OCI-LY7 (cell line): ENCODE measurements around the gene RNF157. TPM values are rescaled to one million over a fixed set of nuclear protein-coding genes. Genes with fewer than 3 reads are reported as not detected.

Source experiments
- BruUV-seq: library from RNA; stranded (reverse); fragments of 400-500 nt; replicated peaks from 2 replicates; lab custom pipeline; 2021; lab: Mats Ljungman, UMichigan
- CTCF ChIA-PET: fragments of 300-600 bp; sonication (Branson Sonifier 250); formaldehyde crosslinking; loops from one replicate; lab custom pipeline; 2022; ENCODE audit warnings: antibody characterized with exemption; ENCODE audit not compliant: unreplicated experiment; lab: Charles Lee
- POLR2A ChIA-PET: fragments of 300-600 bp; sonication (Branson Sonifier 250); formaldehyde crosslinking; loops from one replicate; lab custom pipeline; 2022; ENCODE audit warnings: antibody characterized with exemption; lab: Charles Lee
- DNase-seq: peaks from one replicate; pipeline ENCODE4 v3.0.0-alpha.2; 2015; ENCODE audit warnings: low spot score
- H2AFZ ChIP-seq: fragments of 200-600 bp; sonication (generic), shearing (Covaris generic); 2 replicates; pipeline ENCODE4 v1.6.1; 2014; ENCODE audit warnings: mild to moderate bottlenecking, antibody characterized with exemption, low read length, moderate library complexity
- H3K27ac ChIP-seq: fragments of 200-600 bp; sonication (generic); 2 replicates; pipeline ENCODE4 v1.5.1; 2014; ENCODE audit warnings: mixed run types, low read depth, mild to moderate bottlenecking, moderate library complexity, low read length, inconsistent platforms; ENCODE audit not compliant: poor library complexity, severe bottlenecking
- H3K36me3 ChIP-seq: fragments of 200-600 bp; sonication (generic); 2 replicates; pipeline ENCODE4 v1.6.1; 2014; ENCODE audit warnings: mild to moderate bottlenecking, antibody characterized with exemption, low read length, moderate library complexity, mixed read lengths; ENCODE audit not compliant: insufficient read depth
- H3K4me1 ChIP-seq: fragments of 200-600 bp; sonication (generic); 2 replicates; pipeline ENCODE4 v1.5.1; 2014; ENCODE audit warnings: mild to moderate bottlenecking, low read length; ENCODE audit not compliant: insufficient read depth, poor library complexity, severe bottlenecking
- H3K4me2 ChIP-seq: fragments of 200-600 bp; sonication (generic); 2 replicates; pipeline ENCODE4 v1.6.1; 2014; ENCODE audit warnings: mild to moderate bottlenecking, low read length
- H3K4me3 ChIP-seq: fragments of 200-600 bp; sonication (generic); 2 replicates; pipeline ENCODE4 v1.5.1; 2014; ENCODE audit warnings: mild to moderate bottlenecking, low read depth, low read length; ENCODE audit not compliant: poor library complexity, severe bottlenecking
- H3K79me2 ChIP-seq: fragments of 200-600 bp; sonication (generic); 2 replicates; pipeline ENCODE4 v1.6.1; 2016; ENCODE audit warnings: low read depth, mild to moderate bottlenecking, low read length, moderate library complexity, mixed read lengths; ENCODE audit not compliant: insufficient read depth
- H3K9me2 ChIP-seq: fragments of 200-600 bp; sonication (generic); 2 replicates; pipeline ENCODE4 v1.6.1; 2016; ENCODE audit warnings: mild to moderate bottlenecking, low read length, mixed read lengths; ENCODE audit not compliant: insufficient read depth
- H3K9me3 ChIP-seq: fragments of 200-600 bp; sonication (generic); 2 replicates; pipeline ENCODE4 v1.6.1; 2014; ENCODE audit warnings: mild to moderate bottlenecking, mixed run types, low read length, mixed read lengths
- H4K20me1 ChIP-seq: fragments of 200-600 bp; sonication (generic); 2 replicates; pipeline ENCODE4 v1.6.1; 2014; ENCODE audit warnings: mild to moderate bottlenecking, antibody characterized with exemption, low read length, moderate library complexity, mixed read lengths; ENCODE audit not compliant: insufficient read depth
- EZH2phosphoT487 ChIP-seq: fragments of 200-600 bp; sonication (generic); IDR thresholded peaks from 2 replicates; pipeline ENCODE4 v1.6.1; 2018; ENCODE audit warnings: low read depth, borderline replicate concordance, mild to moderate bottlenecking, mixed run types, antibody characterized with exemption, low read length, moderate library complexity, mixed read lengths
- intact Hi-C: fragments of 100-400 bp; cut with micrococcal nuclease; formaldehyde crosslinking; loops from one replicate; pipeline ENCODE4 v1.10.0; 2022; ENCODE audit not compliant: unreplicated experiment
- total RNA-seq, 2 experiments: library from RNA; depleted of rRNA in 1 of 2; stranded (reverse); fragments of >200 nt in 1 of 2; shearing (Covaris generic) in 1 of 2; gene quantifications; 2 replicates each; pipeline ENCODE4 v1.2.3, GENCODE V29; 2014 to 2022
- TF ChIP-seq, protein P1 (sequence below): fragments of 200-600 bp; sonication (generic); conservative IDR thresholded peaks from 2 replicates; pipeline ENCODE4 v1.5.1; 2014; ENCODE audit warnings: mild to moderate bottlenecking, antibody characterized with exemption, low read length, moderate library complexity, mixed read lengths

RNF157 gene
- total RNA-seq, 2 experiments from 2014 or later = 0.28 to 1.3 TPM

DNA sequence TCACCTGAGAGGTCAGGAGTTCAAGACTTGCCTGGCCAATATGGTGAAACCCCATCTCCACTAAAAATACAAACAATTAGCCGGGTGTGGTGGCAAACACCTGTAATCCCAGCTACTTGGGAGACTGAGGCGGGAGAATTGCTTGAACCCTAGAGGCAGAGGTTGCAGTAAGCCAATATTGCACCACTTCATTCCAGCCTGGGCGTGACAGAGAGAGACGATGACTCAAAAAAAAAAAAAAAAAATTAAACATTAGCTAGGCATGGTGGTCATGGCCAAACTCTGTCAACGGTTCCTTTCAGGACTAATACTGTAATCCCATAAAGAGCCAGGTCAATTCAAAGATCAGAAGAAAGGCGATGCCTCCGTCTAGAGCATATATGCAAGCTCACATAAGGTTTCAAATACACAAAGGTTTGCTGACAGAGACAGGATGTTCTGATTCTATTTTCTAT is 2.4 kb downstream of the RNF157 start:
- TF ChIP-seq, protein P1, sequence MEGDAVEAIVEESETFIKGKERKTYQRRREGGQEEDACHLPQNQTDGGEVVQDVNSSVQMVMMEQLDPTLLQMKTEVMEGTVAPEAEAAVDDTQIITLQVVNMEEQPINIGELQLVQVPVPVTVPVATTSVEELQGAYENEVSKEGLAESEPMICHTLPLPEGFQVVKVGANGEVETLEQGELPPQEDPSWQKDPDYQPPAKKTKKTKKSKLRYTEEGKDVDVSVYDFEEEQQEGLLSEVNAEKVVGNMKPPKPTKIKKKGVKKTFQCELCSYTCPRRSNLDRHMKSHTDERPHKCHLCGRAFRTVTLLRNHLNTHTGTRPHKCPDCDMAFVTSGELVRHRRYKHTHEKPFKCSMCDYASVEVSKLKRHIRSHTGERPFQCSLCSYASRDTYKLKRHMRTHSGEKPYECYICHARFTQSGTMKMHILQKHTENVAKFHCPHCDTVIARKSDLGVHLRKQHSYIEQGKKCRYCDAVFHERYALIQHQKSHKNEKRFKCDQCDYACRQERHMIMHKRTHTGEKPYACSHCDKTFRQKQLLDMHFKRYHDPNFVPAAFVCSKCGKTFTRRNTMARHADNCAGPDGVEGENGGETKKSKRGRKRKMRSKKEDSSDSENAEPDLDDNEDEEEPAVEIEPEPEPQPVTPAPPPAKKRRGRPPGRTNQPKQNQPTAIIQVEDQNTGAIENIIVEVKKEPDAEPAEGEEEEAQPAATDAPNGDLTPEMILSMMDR = no peak
- no peak for TF ChIP-seq EZH2phosphoT487
- Histone ChIP-seq H3K9me3 (no peaks in the 10 kb centered on the region), H2AFZ (no peak overlapping the region), H3K9me2 (no peaks in the 10 kb centered on the region), H4K20me1 (no peaks in the 10 kb centered on the region), H3K36me3 (no peaks in the 10 kb centered on the region), H3K4me1 (no peaks in the 10 kb centered on the region), H3K79me2 (no peaks in the 10 kb centered on the region), H3K27ac (no peak overlapping the region), H3K4me3 (no peak overlapping the region), H3K4me2 (no peak overlapping the region)
- DNase-seq = no peak
- POLR2A ChIA-PET = interaction anchor here (0.6 to 1.0 kb wide), 2 partner anchors 9 to 16 kb away, joined by 3 to 4 read pairs; no protein-coding TSS in a partner anchor
- CTCF ChIA-PET = interaction anchor here (0.6 kb wide), 1 partner anchor 307 kb away, joined by 3 read pairs; no protein-coding TSS in a partner anchor
- intact Hi-C loops = no loop called here
- no TSS peak for BruUV-seq

DNA sequence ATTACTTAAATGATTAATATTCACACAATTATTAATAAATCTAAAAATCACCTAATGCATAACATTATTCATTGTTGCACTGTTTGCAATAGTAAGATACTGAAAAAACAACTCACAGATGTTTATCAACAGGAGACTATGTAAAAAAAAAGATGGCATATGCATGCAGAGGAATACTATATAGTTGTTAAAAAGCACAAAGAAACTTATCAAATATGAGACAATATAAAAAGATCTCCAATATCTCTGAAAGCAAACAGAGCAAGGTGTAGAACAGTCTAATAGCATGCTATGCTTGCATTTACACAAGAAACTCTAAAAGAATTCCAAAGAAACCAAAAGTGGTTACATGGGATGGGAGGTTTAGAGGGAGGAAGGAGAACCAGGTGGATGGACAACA is 3.7 kb downstream of the RNF157 start:
- Histone ChIP-seq H3K4me2 (no peak overlapping the region), H3K4me1 (no peaks in the 10 kb centered on the region), H4K20me1 (no peaks in the 10 kb centered on the region), H3K9me3 (no peaks in the 10 kb centered on the region), H3K27ac (no peak overlapping the region), H2AFZ (no peak overlapping the region), H3K4me3 (no peak overlapping the region), H3K9me2 (no peaks in the 10 kb centered on the region), H3K36me3 (no peaks in the 10 kb centered on the region), H3K79me2 (no peaks in the 10 kb centered on the region)
- ChIA-PET CTCF (no interaction called here), POLR2A (interaction anchor here (1.0 kb wide), 2 partner anchors 10 to 31 kb away, joined by 3 to 13 read pairs; no protein-coding TSS in a partner anchor)
- no peak for TF ChIP-seq EZH2phosphoT487
- TF ChIP-seq, protein P1 = no peak
- no peak for DNase-seq
- intact Hi-C loops = no loop called here
- BruUV-seq = no TSS peak

DNA sequence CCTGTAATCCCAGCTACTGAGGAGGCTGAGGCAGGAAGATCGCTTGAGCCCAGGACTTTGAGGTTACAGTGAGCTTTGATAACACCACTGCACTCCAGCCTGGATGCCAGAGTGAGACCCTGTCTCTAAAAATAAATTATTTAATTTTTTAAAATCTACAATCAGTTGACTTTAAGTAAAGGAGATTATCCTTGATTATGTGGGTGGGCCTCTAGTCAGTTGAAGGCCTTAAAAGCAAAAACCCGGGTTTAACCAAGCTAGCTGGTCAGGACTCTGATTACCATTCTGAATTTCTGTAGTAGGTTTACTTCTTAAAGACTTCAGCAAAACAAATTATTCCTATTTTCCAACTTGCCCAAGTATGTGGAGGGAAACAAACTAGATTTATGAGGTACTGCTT is 4.4 kb downstream of the RNF157 start:
- Histone ChIP-seq H3K36me3 (no peaks in the 10 kb centered on the region), H3K27ac (no peak overlapping the region), H3K79me2 (no peaks in the 10 kb centered on the region), H4K20me1 (no peaks in the 10 kb centered on the region), H3K9me3 (no peaks in the 10 kb centered on the region), H3K4me3 (no peak overlapping the region), H3K9me2 (no peaks in the 10 kb centered on the region), H3K4me2 (no peak overlapping the region), H3K4me1 (no peaks in the 10 kb centered on the region), H2AFZ (no peak overlapping the region)
- intact Hi-C loops = no loop called here
- BruUV-seq = no TSS peak
- ChIA-PET CTCF (no interaction called here), POLR2A (interaction anchor here (0.7 to 1.0 kb wide), 3 partner anchors 11 to 32 kb away, joined by 3 to 13 read pairs (median 5); no protein-coding TSS in a partner anchor)
- no peak for DNase-seq
- TF ChIP-seq, protein P1 = no peak
- TF ChIP-seq EZH2phosphoT487 = no peak
